Retinal pigment epithelial cell (primary cell): ENCODE results near the gene ANKRD49.
A peak's percentile ranks its signal among the peaks of the same experiment; 100 is the strongest.

Experiments
- DNase-seq: peaks from one replicate; pipeline ENCODE4 v3.0.0-alpha.2; 2010; ENCODE audit warnings: low read depth
- H3K4me3 ChIP-seq: 2 replicates; pipeline ENCODE4 v1.5.1; 2011; ENCODE audit warnings: mild to moderate bottlenecking, low read length, control low read depth, moderate library complexity
- TF ChIP-seq, protein P1 (sequence below): conservative IDR thresholded peaks from 2 replicates; pipeline ENCODE4 v1.5.1; 2011; ENCODE audit warnings: low read depth, low read length, control low read depth, inconsistent platforms

The ANKRD49 gene

DNA sequence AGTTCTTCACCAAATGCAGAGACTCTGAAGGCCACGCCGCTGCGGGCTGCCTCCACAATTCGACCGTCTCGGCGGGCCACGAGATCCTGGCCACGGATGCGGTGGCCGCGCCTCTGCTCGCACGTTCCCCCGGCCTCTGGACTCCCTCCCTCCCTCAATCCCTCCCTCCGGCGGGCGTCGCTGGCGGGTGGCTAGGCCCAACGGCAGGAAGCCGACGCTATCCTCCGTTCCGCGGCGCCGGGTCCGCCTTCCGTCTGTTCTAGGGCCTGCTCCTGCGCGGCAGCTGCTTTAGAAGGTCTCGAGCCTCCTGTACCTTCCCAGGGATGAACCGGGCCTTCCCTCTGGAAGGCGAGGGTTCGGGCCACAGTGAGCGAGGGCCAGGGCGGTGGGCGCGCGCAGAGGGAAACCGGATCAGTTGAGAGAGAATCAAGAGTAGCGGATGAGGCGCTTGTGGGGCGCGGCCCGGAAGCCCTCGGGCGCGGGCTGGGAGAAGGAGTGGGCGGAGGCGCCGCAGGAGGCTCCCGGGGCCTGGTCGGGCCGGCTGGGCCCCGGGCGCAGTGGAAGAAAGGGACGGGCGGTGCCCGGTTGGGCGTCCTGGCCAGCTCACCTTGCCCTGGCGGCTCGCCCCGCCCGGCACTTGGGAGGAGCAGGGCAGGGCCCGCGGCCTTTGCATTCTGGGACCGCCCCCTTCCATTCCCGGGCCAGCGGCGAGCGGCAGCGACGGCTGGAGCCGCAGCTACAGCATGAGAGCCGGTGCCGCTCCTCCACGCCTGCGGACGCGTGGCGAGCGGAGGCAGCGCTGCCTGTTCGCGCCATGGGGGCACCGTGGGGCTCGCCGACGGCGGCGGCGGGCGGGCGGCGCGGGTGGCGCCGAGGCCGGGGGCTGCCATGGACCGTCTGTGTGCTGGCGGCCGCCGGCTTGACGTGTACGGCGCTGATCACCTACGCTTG, 50.2 kb downstream of the ANKRD49 start, which contains the start of gene FUT4:
Gene FUT4, plus strand, starts transcription at position 227 of the 951 bp plus-strand sequence. Its CDS starts 213 bp downstream, at position 440.
- TF ChIP-seq, protein P1, sequence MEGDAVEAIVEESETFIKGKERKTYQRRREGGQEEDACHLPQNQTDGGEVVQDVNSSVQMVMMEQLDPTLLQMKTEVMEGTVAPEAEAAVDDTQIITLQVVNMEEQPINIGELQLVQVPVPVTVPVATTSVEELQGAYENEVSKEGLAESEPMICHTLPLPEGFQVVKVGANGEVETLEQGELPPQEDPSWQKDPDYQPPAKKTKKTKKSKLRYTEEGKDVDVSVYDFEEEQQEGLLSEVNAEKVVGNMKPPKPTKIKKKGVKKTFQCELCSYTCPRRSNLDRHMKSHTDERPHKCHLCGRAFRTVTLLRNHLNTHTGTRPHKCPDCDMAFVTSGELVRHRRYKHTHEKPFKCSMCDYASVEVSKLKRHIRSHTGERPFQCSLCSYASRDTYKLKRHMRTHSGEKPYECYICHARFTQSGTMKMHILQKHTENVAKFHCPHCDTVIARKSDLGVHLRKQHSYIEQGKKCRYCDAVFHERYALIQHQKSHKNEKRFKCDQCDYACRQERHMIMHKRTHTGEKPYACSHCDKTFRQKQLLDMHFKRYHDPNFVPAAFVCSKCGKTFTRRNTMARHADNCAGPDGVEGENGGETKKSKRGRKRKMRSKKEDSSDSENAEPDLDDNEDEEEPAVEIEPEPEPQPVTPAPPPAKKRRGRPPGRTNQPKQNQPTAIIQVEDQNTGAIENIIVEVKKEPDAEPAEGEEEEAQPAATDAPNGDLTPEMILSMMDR: no peak
- DNase-seq: peak; percentile 33
- peak within 1 kb of the TSS; percentile 58 for H3K4me3 ChIP-seq

DNA sequence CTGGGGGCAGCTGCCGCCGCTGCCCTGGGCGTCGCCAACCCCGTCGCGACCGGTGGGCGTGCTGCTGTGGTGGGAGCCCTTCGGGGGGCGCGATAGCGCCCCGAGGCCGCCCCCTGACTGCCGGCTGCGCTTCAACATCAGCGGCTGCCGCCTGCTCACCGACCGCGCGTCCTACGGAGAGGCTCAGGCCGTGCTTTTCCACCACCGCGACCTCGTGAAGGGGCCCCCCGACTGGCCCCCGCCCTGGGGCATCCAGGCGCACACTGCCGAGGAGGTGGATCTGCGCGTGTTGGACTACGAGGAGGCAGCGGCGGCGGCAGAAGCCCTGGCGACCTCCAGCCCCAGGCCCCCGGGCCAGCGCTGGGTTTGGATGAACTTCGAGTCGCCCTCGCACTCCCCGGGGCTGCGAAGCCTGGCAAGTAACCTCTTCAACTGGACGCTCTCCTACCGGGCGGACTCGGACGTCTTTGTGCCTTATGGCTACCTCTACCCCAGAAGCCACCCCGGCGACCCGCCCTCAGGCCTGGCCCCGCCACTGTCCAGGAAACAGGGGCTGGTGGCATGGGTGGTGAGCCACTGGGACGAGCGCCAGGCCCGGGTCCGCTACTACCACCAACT, 51.0 kb downstream of the ANKRD49 start:
- TF ChIP-seq, protein P1: no peak
- DNase-seq: no peak

GRCh38 chr11:94545264-94546161, 51.7 kb downstream of the ANKRD49 start:
- H3K4me3 ChIP-seq: peak overlapping the region; percentile 58
- no peak for DNase-seq
- TF ChIP-seq, protein P1: no peak

More for the DNA sequence above, 51.0 kb downstream of the ANKRD49 start:
- H3K4me3 ChIP-seq: peak overlapping the region; percentile 58

DNA sequence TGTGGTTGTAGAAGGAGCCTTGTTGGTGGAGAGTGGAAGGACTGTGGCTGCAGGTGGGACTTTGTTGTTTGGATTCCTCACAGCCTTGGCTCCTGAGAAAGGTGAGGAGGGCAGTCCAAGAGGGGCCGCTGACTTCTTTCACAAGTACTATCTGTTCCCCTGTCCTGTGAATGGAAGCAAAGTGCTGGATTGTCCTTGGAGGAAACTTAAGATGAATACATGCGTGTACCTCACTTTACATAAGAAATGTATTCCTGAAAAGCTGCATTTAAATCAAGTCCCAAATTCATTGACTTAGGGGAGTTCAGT, 52.3 kb downstream of the ANKRD49 start:
- TF ChIP-seq, protein P1: no peak
- DNase-seq: no peak
- H3K4me3 ChIP-seq: no peak overlapping the region

DNA sequence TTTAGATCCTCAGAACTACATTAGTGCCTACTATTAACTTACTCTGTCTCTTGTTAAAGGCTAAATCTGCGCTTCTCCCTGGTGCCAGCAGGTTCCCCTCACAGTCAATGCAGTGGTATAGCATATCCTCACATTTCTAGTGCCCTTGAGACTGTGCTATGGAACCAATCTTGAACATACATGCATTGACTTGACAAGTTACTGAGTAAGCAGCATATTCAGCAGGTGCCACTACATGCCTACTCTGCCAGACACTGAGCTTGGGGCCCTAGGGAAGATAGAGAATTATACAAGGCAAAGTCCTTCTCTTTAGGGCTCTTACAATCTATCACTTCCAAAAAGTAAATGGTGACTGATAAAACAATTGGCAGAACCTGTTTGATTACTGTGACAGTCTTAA, 53.1 kb downstream of the ANKRD49 start:
- TF ChIP-seq, protein P1: no peak
- H3K4me3 ChIP-seq: no peak overlapping the region
- no peak for DNase-seq

DNA sequence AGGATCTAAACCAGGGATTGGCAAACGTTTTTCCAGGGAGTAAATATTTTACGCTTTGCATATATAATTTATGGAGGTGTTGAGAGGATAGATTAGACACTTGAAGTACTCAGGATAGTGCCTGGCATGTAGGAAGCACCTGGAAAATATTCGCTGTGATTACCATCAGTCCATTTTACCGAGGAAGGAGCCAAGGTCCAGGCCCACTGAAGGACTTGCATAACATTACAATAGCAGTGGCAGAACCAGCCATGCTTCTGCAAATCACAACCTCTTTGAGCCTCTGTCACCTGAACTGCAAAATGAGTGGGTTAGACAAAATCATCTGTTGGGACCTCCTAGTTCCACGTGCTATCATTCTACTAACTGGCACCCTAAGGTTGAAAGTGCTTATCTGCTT, 55.4 kb downstream of the ANKRD49 start:
- no peak for DNase-seq
- H3K4me3 ChIP-seq: no peak overlapping the region
- TF ChIP-seq, protein P1: no peak
